Measurements from ENCODE around the gene RPL27. TPM values are rescaled to one million over a fixed set of nuclear protein-coding genes. Genes with fewer than 3 reads are reported as not detected.

Gene RPL27
- total RNA-seq, 4 donors from 2014 or later: 912 to 2,032 (median 1,085) TPM

- no peak for TF ChIP-seq CTCF (IDR thresholded peaks at IDR 0.05; ENCODE audit: low read depth)
These were observed 22.8 kb downstream of the RPL27 start for GRCh38 chr17:43020789-43021740.

DNA sequence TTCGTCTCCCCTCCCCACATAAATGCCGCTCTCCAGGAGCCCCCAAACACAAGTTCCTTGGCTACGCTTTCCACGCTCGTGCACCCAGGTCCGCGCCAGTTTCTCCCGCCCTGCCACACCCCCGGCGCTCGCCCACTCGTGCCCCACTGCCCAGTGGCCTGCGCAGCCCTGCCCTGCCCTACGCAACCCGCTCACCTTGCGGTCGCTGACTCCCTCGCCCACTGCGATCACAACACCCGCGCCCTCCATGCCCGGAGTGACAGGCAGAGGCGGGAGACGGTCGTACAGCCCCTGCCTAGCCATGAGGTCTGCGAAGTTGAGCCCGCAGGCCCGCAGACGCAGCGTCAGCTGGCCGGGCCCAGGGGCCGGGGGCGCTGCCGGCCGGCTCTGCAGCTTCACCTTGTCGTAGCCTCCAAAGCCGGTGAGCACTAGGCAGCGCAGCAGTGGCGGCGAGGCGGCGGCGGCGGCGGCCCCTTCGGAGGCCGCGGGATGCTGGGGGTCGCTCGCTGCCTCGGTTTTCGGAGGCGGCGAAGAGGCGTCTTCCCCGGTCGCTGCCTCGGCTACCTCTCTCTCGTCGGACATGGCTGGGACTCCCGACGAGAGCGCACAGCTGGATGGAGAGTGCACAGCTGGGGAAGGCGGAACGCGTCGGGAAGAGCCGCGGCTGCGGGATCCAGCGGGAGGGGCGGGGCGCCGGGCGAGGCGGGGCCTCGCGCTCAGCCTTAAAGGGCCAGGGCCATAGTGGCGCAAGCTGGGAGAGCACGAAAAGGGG is 23.7 kb downstream of the RPL27 start, which contains the start of gene VAT1:
TSS of gene VAT1 (minus strand) at position 645 of the 772 bp plus-strand sequence. CDS start at position 582, 63 bp downstream.
- no peak for TF ChIP-seq CTCF (IDR thresholded peaks at IDR 0.05; ENCODE audit: low read depth)

- no peak for TF ChIP-seq CTCF (IDR thresholded peaks at IDR 0.05; ENCODE audit: low read depth)
These were observed 26.4 kb downstream of the RPL27 start, which contains the start of gene RND2 for GRCh38 chr17:43024407-43025289. Gene RND2 (plus strand): TSS chr17:43025231. CDS start chr17:43025348, 117 bp downstream.

DNA sequence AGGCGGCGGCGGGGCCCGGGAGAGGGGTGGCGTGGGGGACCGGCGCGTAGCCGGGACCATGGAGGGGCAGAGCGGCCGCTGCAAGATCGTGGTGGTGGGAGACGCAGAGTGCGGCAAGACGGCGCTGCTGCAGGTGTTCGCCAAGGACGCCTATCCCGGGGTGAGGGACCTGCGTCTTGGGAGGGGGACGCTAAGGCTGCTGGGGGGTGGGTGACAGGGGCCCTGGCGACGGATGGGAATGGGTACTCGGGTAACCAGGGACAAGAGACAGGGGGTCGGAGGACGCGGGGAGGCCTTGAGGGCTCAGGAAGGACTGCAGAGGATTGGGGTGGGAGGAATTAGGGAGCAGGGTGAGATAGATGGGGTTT is 27.1 kb downstream of the RPL27 start:
- no peak for TF ChIP-seq CTCF (IDR thresholded peaks at IDR 0.05; ENCODE audit: low read depth)

DNA sequence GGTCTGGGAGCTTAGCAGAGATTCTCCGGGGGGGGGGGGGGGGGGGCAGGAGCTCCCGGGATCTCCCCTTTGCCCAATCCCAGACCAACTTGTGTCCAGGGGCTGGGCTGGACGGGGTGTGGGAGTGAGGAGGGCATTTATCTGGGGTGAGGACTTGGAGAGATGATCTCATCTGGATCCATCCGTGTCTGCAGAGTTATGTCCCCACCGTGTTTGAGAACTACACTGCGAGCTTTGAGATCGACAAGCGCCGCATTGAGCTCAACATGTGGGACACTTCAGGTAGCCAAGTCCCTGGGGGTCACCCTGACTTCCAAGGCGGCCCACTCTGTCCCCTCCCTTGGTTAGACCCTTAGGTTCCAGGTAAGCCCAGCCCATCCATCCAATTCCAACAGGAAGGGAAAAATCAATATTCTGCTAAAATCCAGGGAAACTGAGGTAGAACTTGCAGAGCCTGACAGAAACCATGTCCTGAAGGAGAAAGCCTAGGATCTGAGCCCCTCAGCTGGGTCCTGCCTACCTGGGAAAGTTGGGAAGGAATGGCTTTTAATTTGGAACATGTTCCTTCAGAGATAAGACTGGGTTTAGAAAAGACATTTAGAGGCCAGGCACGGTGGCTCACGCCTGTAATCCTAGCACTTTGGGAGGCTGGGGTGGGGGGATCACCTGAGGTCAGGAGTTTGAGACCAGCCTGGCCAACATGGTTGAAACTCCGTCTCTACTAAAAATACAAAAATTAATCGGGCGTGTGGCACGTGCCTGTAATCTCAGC is 27.7 kb downstream of the RPL27 start:
- TF ChIP-seq CTCF (IDR thresholded peaks at IDR 0.05; ENCODE audit: low read depth): no peak

- TF ChIP-seq CTCF (IDR thresholded peaks at IDR 0.05; ENCODE audit: low read depth): no peak
These were observed 28.4 kb downstream of the RPL27 start for GRCh38 chr17:43026595-43026994.
